Astrocyte (in vitro differentiated cells and primary cell): Measurements from ENCODE around the gene CYP4F2.

Experiments used
- EZH2 ChIP-seq: IDR thresholded peaks from 2 replicates; pipeline ENCODE4 v1.6.1; 2012; ENCODE audit warnings: mild to moderate bottlenecking, low read length, inconsistent platforms; ENCODE audit not compliant: insufficient read depth
- TF ChIP-seq, protein P1 (sequence below): IDR thresholded peaks from 2 replicates; pipeline ENCODE4 v1.5.1; 2011; ENCODE audit warnings: low read depth, mild to moderate bottlenecking, inconsistent platforms, low read length, moderate library complexity; ENCODE audit not compliant: insufficient read depth

GRCh38 chr19:15915109-15915508 lies 17.2 kb upstream of the CYP4F2 start:
- TF ChIP-seq, protein P1, sequence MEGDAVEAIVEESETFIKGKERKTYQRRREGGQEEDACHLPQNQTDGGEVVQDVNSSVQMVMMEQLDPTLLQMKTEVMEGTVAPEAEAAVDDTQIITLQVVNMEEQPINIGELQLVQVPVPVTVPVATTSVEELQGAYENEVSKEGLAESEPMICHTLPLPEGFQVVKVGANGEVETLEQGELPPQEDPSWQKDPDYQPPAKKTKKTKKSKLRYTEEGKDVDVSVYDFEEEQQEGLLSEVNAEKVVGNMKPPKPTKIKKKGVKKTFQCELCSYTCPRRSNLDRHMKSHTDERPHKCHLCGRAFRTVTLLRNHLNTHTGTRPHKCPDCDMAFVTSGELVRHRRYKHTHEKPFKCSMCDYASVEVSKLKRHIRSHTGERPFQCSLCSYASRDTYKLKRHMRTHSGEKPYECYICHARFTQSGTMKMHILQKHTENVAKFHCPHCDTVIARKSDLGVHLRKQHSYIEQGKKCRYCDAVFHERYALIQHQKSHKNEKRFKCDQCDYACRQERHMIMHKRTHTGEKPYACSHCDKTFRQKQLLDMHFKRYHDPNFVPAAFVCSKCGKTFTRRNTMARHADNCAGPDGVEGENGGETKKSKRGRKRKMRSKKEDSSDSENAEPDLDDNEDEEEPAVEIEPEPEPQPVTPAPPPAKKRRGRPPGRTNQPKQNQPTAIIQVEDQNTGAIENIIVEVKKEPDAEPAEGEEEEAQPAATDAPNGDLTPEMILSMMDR, result no peak
- no peak for TF ChIP-seq EZH2
